ENCODE results near the gene MYO1D.
"Not testable (repeated sequence)": the region's sequence is repeated elsewhere in the genome, so short reads cannot be mapped to it uniquely, and the experiment has no call there.

Gene MYO1D

GRCh38 chr17:32528825-32529224 is 348.1 kb downstream of the MYO1D start:
- TF ChIP-seq CTCF (IDR thresholded peaks at IDR 0.05; ENCODE audit: low read depth, low read length) = no peak
- no peak for DNase-seq (ENCODE audit: low read depth in 2 of 2)
- no peak overlapping the region for H3K4me3 ChIP-seq (replicated peaks in 1 of 2; ENCODE audit: low read depth in 2 of 2, low read length in 2 of 2)

GRCh38 chr17:32527146-32527545 is 349.8 kb downstream of the MYO1D start:
- DNase-seq (ENCODE audit: low read depth in 2 of 2) = no peak
- TF ChIP-seq CTCF (IDR thresholded peaks at IDR 0.05; ENCODE audit: low read depth, low read length) = no peak
- no peak overlapping the region for H3K4me3 ChIP-seq (replicated peaks in 1 of 2; ENCODE audit: low read depth in 2 of 2, low read length in 2 of 2)

- TF ChIP-seq CTCF (IDR thresholded peaks at IDR 0.05; ENCODE audit: low read depth, low read length) = no peak
- peak; percentile 33 to 41 for DNase-seq (ENCODE audit: low read depth in 2 of 2)
- H3K4me3 ChIP-seq (replicated peaks in 1 of 2; ENCODE audit: low read depth in 2 of 2, low read length in 2 of 2) = no peak overlapping the region
These were observed 351.8 kb downstream of the MYO1D start for GRCh38 chr17:32525122-32525521.

- not testable (repeated sequence) for DNase-seq (ENCODE audit: low read depth in 2 of 2); H3K4me3 ChIP-seq (replicated peaks in 1 of 2; ENCODE audit: low read depth in 2 of 2, low read length in 2 of 2)
These were observed 352.4 kb downstream of the MYO1D start for GRCh38 chr17:32524553-32524880.

- TF ChIP-seq CTCF (IDR thresholded peaks at IDR 0.05; ENCODE audit: low read depth, low read length) = no peak
- no peak overlapping the region for H3K4me3 ChIP-seq (replicated peaks in 1 of 2; ENCODE audit: low read depth in 2 of 2, low read length in 2 of 2)
- no peak for DNase-seq (ENCODE audit: low read depth in 2 of 2)
These were observed 352.9 kb downstream of the MYO1D start for GRCh38 chr17:32523827-32524552.

GRCh38 chr17:32523017-32523680 is 353.8 kb downstream of the MYO1D start:
- DNase-seq (ENCODE audit: low read depth in 2 of 2) = no peak
- no peak overlapping the region for H3K4me3 ChIP-seq (replicated peaks in 1 of 2; ENCODE audit: low read depth in 2 of 2, low read length in 2 of 2)

More at GRCh38 chr17:32523017-32523680, 353.8 kb downstream of the MYO1D start:
- TF ChIP-seq CTCF (IDR thresholded peaks at IDR 0.05; ENCODE audit: low read depth, low read length) = no peak
